MM.1S (cell line): ENCODE measurements around the gene NABP2.

Source experiments
- EZH2phosphoT487 ChIP-seq: fragments of 300-600 bp; sonication (generic); IDR thresholded peaks from 2 replicates; pipeline ENCODE4 v1.6.1; 2018; ENCODE audit warnings: antibody characterized with exemption, low read length
- TF ChIP-seq, protein P1 (sequence below): fragments of 300-600 bp; sonication (generic); IDR thresholded peaks from 2 replicates; pipeline ENCODE4 v1.5.1; 2016; ENCODE audit warnings: antibody characterized with exemption, low read length, mixed read lengths

DNA sequence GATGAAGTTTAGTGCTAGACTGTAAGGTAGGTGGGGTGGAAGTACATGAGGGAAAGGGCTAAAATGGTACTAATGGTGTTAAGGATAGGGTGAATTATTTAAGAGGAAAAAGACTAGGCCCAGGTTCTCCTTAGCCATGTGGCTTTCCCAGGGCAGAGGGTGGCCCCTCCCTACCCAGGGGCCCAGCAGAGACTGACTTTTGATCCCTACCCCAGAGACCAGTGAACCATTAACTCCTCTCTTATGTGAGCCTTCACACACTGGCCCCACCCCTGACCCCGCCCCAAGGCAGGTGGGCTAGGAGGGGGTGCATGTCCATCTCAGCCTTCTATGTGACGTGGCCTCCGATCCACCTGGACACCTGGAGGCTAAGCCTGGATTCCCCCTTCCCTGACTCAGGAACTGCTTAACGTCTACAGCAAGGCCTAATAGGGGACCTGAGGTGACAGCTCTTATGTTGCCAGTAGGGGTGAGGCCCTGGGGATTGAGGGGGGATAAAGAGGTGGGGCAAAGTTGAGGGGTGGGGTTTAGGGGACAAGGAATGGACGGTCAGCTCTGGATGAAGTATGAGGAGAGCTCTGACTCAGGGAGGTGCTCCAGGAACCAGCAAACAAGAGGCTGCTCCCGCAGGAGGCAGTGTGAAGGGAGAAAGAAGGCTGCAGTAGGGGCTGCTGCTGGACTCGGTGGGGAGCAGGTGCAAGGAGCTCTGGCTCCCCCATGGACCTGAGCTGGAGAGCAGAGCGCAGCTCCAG is 6.5 kb downstream of the NABP2 start:
- TF ChIP-seq, protein P1, sequence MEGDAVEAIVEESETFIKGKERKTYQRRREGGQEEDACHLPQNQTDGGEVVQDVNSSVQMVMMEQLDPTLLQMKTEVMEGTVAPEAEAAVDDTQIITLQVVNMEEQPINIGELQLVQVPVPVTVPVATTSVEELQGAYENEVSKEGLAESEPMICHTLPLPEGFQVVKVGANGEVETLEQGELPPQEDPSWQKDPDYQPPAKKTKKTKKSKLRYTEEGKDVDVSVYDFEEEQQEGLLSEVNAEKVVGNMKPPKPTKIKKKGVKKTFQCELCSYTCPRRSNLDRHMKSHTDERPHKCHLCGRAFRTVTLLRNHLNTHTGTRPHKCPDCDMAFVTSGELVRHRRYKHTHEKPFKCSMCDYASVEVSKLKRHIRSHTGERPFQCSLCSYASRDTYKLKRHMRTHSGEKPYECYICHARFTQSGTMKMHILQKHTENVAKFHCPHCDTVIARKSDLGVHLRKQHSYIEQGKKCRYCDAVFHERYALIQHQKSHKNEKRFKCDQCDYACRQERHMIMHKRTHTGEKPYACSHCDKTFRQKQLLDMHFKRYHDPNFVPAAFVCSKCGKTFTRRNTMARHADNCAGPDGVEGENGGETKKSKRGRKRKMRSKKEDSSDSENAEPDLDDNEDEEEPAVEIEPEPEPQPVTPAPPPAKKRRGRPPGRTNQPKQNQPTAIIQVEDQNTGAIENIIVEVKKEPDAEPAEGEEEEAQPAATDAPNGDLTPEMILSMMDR, result no peak
- TF ChIP-seq EZH2phosphoT487, result no peak
